Ectodermal cell (in vitro differentiated cells): ENCODE data around the gene MAP4K3.

Experiments
- H3K27ac ChIP-seq: 2 replicates; pipeline ENCODE4 v1.7.0; 2013; ENCODE audit warnings: mild to moderate bottlenecking, low read depth, low read length; ENCODE audit not compliant: insufficient read depth, poor library complexity, severe bottlenecking
- H3K27me3 ChIP-seq: 2 replicates; pipeline ENCODE4 v1.7.0; 2013; ENCODE audit warnings: mild to moderate bottlenecking, low read length; ENCODE audit not compliant: insufficient read depth, control insufficient read depth, poor library complexity, severe bottlenecking
- H3K36me3 ChIP-seq: one replicate; pipeline ENCODE4 v1.7.0; 2013; ENCODE audit warnings: low read length; ENCODE audit not compliant: control insufficient read depth, insufficient read depth
- H3K4me1 ChIP-seq: one replicate; pipeline ENCODE4 v1.7.0; 2013; ENCODE audit warnings: low read length; ENCODE audit not compliant: control insufficient read depth, insufficient read depth
- H3K4me3 ChIP-seq: 2 replicates; pipeline ENCODE4 v1.7.0; 2013; ENCODE audit warnings: low read depth, low read length, control low read depth; ENCODE audit not compliant: insufficient read depth
- H3K9me3 ChIP-seq: 2 replicates; pipeline ENCODE4 v1.7.0; 2013; ENCODE audit warnings: mild to moderate bottlenecking, low read length, moderate library complexity; ENCODE audit not compliant: control insufficient read depth
- WGBS, 2 experiments: methylation state at CpG; one replicate each; pipeline ENCODE4 v1.1.7; 2013; ENCODE audit warnings: missing lambda C conversion rate in 2 of 2; 5-methylcytosine and 5-hydroxymethylcytosine counted together

Gene MAP4K3

DNA sequence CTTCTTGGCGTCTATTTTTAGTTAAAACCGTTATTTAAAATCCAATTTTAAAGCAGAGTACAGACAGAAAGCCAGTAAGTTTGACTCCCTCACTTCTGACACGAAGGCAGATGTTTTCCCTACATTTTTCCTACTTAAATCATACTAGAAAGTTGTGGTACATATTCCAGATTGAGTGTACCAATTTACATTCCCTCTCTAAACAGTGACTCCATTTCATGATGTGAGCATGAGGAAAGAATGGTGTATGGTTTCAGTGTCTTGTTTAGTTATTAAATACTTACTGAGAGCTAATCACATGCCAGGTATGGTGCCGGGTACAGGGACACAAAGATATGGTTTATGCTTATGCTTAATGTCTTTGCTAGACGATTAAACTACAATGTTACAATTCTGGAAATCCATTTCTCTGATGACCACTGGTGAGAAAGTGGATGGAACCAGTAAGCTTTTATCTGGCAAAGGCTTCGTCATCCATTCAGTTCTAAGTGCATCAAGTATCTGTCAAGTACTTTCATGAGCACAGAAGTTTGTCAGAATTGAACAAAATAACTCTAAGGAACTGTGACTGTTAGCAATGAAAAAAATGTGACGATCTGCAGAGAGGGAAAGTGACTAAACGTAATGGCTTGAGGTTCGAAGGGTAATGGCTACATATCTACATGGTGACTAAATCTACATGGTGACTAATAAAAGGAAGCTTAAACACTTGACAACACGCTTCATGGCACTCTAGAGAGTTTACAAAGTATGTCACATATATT lies 25.7 kb downstream of the MAP4K3 start:
- Histone ChIP-seq H3K36me3 (no peaks in the 10 kb centered on the region), H3K27me3 (no peaks in the 10 kb centered on the region), H3K27ac (no peak overlapping the region), H3K4me1 (no peaks in the 10 kb centered on the region), H3K4me3 (no peak overlapping the region), H3K9me3 (no peaks in the 10 kb centered on the region)
- WGBS, 2 experiments, result 89 to 93% methylated on average over 9 to 10 of the region's 10 CpGs

DNA sequence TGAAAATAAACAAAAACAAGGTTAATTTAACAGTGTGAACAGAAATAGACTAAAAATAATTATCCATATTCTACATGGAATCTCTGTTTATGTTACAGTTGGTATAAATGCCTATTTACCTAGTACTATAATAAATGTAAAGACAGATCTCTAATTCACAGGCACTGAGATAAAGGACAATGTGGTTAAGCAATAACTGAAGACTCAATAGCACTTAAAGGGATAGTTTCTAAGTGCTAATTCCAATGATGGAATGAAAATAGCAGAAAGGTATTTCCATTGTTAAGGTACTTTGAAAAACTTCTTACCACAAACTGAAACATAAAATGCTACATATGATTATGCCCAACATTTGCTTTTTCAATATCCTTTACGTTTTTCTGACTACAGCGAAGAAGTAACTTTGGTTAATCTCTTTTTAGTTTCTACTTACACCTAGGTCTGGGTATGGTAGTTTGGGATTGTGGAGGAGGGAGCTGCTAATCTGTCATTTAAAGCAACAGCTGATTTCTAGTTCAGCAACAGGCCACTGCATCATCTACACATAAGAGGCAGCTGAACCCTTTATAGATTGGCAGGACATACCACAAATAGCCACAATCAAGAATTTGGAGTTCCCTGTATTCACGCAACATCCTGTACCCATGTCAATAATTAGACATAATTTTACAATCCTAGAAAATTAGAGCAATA lies 27.2 kb downstream of the MAP4K3 start:
- Histone ChIP-seq H3K36me3 (no peaks in the 10 kb centered on the region), H3K27ac (no peak overlapping the region), H3K27me3 (no peaks in the 10 kb centered on the region), H3K9me3 (no peaks in the 10 kb centered on the region), H3K4me1 (no peaks in the 10 kb centered on the region), H3K4me3 (no peak overlapping the region)
- WGBS, 2 experiments, result 94 to 95% methylated on average over 2 to 3 of the region's 3 CpGs

DNA sequence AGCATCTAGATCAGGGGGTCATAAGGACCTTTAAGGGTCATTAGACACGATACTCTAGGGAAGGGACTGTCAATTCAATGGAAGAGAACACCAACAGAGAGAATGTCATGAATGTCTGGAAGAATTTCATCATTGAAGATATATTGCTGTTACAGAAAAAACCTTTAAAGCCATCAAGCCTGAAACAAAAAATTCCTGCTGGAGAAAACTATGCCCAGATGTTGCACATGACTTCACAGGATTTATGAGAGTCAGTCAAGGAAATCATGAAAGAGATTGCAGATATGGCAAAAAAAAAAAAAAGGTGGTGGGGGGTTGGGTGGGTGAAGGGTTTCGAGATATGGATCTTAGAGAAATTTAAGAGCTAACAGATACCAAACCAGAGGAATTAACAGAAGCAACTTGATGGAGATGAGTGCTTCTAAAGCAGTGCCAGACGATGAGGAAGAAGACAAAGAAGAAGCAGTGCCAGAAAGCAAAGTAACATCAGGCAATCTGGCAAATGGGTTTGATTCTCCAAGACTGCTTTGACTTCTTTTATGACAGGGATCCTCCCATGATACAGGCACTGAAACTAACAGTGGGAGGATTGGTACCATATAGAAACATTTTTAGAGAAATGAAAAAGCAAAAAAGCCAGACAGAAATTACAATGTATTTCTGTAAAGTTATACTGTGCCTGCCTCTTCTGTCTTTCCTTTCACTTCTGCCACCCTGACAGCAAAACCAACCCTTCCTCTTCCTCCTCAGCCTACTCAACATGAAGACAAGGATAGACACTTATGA lies 28.5 kb downstream of the MAP4K3 start:
- H3K27me3 ChIP-seq, result no peaks in the 10 kb centered on the region
- H3K9me3 ChIP-seq, result no peaks in the 10 kb centered on the region
- no peaks in the 10 kb centered on the region for H3K4me1 ChIP-seq
- no peak overlapping the region for H3K4me3 ChIP-seq
- no peaks in the 10 kb centered on the region for H3K36me3 ChIP-seq
- 76 to 78% methylated on average over 3 of the region's 3 CpGs for WGBS, 2 experiments
- no peak overlapping the region for H3K27ac ChIP-seq

DNA sequence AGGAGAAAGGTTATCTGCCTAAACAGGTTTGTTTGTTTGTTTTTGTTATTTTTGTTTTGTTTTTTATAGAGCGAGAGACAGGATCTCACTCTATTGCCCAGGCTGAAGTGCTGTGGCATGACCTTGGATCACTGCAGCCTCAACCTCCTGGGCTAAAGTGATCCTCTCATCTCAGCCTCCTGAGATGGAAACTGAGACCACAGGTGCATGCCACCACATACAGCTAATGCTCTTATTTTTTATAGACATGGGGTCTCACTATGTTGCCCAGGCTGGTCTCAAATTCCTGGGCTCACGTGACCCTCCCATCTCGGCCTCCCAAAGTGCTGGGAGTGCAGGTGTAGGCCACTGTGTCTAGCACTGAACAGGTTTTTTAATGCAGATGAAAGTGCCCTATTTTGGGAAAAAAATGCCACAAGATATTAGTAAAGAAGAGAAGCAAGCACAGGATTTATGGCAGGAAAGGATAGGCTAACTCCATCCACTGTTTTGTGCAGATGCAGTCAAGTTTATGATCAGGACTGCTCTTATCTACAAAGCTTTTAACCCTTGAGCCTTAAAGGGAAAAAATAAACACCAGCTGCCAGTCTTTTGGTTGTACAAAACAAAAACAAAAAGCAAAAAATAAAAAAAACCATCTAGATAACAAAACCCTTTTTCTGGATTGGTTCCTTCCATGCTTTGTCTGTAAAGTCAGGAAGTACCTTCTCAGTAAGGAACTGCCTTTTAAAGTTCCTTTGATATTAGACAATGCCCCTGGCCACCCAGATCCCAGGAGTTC lies 29.4 kb downstream of the MAP4K3 start:
- H3K27me3 ChIP-seq, result no peaks in the 10 kb centered on the region
- H3K4me3 ChIP-seq, result no peak overlapping the region
- H3K36me3 ChIP-seq, result no peaks in the 10 kb centered on the region
- 90 to 92% methylated on average over 3 of the region's 3 CpGs for WGBS, 2 experiments
- H3K4me1 ChIP-seq, result no peaks in the 10 kb centered on the region
- no peaks in the 10 kb centered on the region for H3K9me3 ChIP-seq
- no peak overlapping the region for H3K27ac ChIP-seq

DNA sequence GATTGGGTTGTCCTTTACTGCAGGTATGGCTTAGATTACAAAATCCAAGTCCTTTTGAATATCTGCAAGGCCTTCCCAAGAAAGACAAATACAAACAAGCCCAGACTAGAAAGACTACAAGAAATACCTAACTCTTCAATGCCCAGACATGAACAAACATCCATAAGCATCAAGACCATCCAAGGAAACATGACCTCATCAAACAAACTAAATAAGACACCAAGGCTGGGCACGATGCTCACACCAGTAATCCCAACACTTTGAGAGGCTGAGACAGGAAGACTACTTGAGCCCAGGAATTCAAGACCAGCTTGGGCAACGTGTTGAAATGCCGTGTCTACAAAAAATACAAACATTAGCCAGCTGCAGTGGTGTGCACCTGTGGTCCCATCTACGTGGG lies 31.7 kb downstream of the MAP4K3 start:
- H3K4me3 ChIP-seq, result no peak overlapping the region
- no peak overlapping the region for H3K27ac ChIP-seq
- H3K27me3 ChIP-seq, result no peaks in the 10 kb centered on the region
- no peaks in the 10 kb centered on the region for H3K4me1 ChIP-seq
- H3K9me3 ChIP-seq, result no peaks in the 10 kb centered on the region
- H3K36me3 ChIP-seq, result no peaks in the 10 kb centered on the region
- WGBS, 2 experiments, result 89 to 92% methylated on average over 4 of the region's 4 CpGs

DNA sequence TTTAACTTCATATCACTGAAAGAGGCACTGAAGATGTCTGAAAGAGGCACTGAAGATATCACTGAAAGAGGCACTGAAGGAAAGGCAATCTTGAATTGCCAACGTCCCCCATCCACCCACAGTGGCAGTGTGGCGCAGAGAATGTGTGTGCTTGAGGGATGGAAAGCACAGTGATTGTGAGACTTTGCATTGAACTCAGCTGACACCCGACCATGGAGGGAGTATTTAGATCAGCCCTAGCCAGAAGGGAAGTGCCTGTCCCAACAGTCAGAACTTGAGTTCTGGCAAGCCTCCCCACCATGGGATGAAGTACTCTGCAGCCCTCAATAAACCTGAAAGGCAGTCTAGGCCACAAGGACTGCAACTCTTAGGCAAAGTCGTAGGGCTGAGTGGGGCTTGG lies 33.8 kb downstream of the MAP4K3 start:
- Histone ChIP-seq H3K4me1 (no peaks in the 10 kb centered on the region), H3K4me3 (no peak overlapping the region), H3K27me3 (no peaks in the 10 kb centered on the region), H3K36me3 (no peaks in the 10 kb centered on the region), H3K27ac (no peak overlapping the region), H3K9me3 (no peaks in the 10 kb centered on the region)
- WGBS, 2 experiments, result 83 to 84% methylated on average over 4 of the region's 4 CpGs

DNA sequence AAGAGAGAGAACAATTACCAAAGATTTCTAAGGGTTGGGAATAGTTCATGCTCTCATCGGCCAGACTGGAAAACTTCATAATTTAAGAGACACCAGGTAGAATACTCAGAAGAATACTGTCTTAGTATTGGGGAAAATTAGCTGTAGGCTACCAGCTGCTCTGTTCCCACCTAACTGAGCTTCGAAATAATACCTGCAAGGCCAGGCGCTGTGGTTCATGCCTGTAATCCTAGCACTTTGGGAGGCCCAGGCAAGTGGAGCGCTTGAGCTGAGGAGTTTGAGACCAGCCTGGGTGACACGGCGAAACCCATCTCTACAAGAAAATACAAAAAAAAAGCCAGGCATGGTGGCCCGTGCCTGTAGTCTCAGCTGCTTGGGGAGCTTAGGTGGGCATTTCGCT lies 35.8 kb downstream of the MAP4K3 start:
- no peaks in the 10 kb centered on the region for H3K36me3 ChIP-seq
- H3K9me3 ChIP-seq, result no peaks in the 10 kb centered on the region
- no peak overlapping the region for H3K27ac ChIP-seq
- no peaks in the 10 kb centered on the region for H3K27me3 ChIP-seq
- 89 to 90% methylated on average over 8 of the region's 8 CpGs for WGBS, 2 experiments
- H3K4me1 ChIP-seq, result no peaks in the 10 kb centered on the region
- no peak overlapping the region for H3K4me3 ChIP-seq

DNA sequence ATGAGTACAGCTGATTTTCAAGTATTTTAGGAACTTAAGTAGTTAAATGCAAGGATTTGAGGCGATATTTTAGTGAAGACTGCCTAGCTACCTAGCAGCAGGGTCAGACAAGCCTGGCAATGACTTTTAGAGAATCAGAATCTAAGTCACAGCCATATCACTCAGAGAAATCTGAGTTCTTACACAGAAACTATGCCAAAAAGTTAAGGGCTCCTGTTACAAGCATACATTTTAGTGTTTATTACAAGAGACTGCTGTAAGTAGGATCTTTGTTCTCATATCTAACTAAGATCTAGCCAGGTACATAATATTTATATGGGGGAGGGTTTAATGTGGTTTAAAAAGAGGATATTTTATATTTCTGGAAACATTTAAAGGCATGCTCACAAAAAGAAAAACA lies 37.5 kb downstream of the MAP4K3 start:
- no peaks in the 10 kb centered on the region for H3K4me1 ChIP-seq
- no peak overlapping the region for H3K4me3 ChIP-seq
- no peaks in the 10 kb centered on the region for H3K27me3 ChIP-seq
- whole genome bisulfite sequencing, 2 experiments, result 82 to 95% methylated on average over 1 of the region's 1 CpG
- no peaks in the 10 kb centered on the region for H3K36me3 ChIP-seq
- no peak overlapping the region for H3K27ac ChIP-seq
- no peaks in the 10 kb centered on the region for H3K9me3 ChIP-seq

GRCh38 chr2:39395313-39395712 lies 41.8 kb downstream of the MAP4K3 start:
- WGBS, 2 experiments, result 73 to 98% methylated on average over 2 of the region's 2 CpGs
- Histone ChIP-seq H3K36me3 (no peaks in the 10 kb centered on the region), H3K9me3 (no peaks in the 10 kb centered on the region), H3K27me3 (no peaks in the 10 kb centered on the region), H3K4me3 (no peak overlapping the region), H3K27ac (no peak overlapping the region), H3K4me1 (peaks cover 6% of the 10 kb centered on the region)
